T-helper 22 cell (primary cell): Measurements from ENCODE around the gene EIF4E1B.

ENCODE experiments used
- DNase-seq: peaks from one replicate; pipeline ENCODE4 v3.0.0-alpha.2; 2020; ENCODE audit warnings: low read depth

EIF4E1B gene

DNA sequence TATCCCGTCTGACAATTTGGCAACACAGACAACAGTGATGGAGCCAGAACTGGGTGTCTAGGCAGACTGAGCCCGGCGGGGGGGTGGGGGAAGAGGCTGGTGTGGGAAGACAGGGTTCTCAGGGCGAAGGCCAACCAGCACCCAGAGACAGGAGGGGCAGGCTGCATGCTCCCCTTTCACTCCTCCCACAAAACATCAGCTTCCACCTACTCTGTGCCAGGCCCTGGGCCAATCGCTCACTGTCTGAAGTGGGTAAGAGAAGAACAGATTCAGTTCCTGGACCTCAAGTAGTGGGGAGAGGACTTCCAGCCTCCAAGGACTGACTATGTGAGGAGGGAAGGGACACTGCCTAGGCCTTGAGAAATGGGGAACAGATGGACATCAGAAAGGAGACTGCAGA lies 2.9 kb upstream of the EIF4E1B start:
- DNase-seq = no peak

- no peak for DNase-seq
Observed at GRCh38 chr5:176628406-176629228, 1.9 kb upstream of the EIF4E1B start.

- no peak for DNase-seq
Observed at GRCh38 chr5:176629317-176629852, 1.1 kb upstream of the EIF4E1B start.

DNA sequence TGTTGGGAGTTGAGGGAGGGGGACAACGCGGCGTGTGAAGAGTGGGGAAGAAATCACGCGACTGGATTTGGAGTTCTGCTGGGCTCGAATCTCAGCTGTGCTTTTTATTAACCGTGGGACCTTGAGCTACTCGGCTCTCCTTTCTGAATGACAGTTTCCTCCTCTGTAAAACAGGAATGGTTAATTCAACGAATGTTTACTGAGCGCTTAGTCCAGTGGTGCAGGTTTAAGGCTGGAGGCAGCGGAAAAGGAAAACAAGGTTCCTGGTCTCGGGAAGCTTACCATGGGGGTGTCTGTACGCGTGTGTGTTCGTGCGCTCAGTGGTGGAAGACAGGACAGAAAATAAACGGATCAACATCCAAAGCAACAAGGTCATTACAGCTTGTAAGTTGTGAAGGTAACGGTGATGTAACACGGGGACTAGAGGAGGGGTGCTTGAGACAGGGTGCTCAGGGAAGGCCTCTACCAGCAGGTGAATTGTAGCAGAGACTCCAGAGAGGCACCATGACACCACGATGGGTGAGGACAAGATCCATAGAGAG lies 277 bp downstream of the EIF4E1B start:
- no peak for DNase-seq

- DNase-seq = no peak
Observed at GRCh38 chr5:176631383-176632200, 1.1 kb downstream of the EIF4E1B start.

DNA sequence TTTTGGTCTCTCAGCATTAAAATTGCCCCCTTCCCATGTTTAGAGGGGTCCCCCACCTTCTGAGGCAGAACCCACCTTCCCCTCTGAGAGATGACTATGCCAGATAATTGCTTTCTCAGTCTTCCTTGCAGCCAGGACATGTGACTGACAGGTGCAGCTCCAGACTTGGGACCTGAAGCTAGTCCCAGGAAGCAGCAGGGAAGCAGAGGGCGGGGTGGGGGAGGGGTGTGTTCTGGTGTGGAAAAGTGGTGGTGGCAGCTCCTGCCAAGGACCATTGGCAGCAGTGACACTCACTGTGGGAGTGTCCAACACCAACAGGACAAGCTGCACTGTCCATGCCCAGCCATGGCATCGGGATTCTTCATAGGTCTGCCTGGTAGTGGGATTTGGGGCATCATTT lies 2.3 kb downstream of the EIF4E1B start:
- DNase-seq = no peak

- DNase-seq = no peak
Observed at GRCh38 chr5:176633598-176633997, 3.1 kb downstream of the EIF4E1B start.

GRCh38 chr5:176636426-176636825 lies 6.0 kb downstream of the EIF4E1B start:
- no peak for DNase-seq

GRCh38 chr5:176637556-176637955 lies 7.1 kb downstream of the EIF4E1B start:
- no peak for DNase-seq

GRCh38 chr5:176638437-176638836 lies 8.0 kb downstream of the EIF4E1B start:
- no peak for DNase-seq

DNA sequence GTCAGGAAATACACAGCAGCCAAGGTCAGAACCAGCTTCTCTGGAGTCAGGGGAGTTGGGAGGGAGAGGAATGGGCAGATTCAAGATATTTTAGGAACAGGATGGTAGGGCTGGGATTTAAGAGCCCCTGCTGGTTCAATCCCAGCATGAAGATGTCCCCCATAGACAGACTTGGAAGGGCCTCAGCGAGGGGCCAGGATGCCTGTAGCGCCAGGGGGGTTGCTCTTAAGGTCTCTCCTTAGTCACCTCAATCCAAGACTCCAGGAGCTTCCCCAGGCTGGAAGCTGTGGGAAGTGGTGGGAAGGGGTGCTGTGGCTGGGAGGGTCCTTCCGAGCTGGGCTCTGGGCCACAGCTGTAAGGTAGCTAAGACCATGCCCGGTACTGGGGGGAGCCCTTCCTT lies 8.7 kb downstream of the EIF4E1B start:
- no peak for DNase-seq

DNA sequence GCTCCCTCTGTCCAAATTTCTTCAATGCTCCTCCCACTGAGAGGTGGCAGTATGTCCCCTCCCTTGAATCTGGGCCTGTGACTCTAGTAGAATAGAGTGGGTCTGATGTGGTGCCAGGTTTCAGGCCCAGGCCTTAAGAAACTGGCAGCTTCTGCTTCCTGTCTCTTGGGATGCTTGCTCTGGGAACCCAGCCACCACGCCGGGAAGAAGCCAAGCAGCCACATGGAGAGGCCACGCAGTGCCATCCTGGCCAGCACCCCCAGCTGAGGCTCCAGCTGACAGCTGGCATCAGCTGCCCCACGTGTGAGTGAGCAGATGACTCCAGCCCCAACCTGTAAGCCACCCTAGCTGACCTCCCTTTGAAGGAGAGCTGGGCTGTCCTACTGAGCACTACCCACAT lies 9.5 kb downstream of the EIF4E1B start:
- DNase-seq = no peak

DNA sequence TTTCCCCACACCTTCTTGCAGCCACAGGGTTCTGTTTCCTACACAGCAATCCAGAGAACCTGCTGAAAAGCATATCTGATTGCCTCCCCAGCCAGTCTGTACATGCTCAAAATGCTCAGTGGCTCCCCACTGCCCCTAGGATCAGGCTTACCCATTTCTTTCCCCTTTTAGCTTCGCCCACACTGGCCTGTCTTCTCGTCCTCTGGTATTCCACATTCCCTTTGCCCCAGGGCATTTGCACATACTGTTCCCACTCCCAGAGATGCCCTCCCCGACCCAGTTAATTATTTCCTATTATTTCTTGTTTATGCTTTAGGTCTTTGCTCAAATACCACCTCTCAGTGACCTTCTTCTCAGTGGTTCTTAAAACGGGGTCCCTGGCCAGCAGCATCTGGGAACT lies 10.1 kb downstream of the EIF4E1B start:
- DNase-seq = no peak

GRCh38 chr5:176642675-176643490 lies 12.4 kb downstream of the EIF4E1B start:
- no peak for DNase-seq

GRCh38 chr5:176643491-176644219 lies 13.2 kb downstream of the EIF4E1B start:
- DNase-seq = no peak

DNA sequence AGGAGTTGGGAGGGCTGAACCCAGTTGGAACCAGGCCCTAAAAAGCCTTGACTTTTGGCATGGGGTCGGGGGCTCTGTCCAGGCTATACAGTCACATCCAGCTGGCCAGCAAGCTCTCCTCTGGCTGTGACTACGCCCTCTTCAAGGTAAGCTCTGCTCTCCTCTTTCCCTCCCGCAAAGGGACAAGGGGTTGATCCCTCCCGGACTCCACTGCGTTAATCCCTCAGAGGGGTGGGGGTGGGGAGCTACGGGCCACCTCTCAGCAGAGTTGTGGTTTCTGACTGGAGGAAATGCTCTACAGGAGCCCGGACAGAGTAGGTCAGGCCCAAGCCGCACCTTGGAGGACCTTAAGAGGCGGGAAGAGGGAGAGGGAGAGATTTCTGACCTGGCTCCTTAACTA lies 13.8 kb downstream of the EIF4E1B start:
- no peak for DNase-seq

DNA sequence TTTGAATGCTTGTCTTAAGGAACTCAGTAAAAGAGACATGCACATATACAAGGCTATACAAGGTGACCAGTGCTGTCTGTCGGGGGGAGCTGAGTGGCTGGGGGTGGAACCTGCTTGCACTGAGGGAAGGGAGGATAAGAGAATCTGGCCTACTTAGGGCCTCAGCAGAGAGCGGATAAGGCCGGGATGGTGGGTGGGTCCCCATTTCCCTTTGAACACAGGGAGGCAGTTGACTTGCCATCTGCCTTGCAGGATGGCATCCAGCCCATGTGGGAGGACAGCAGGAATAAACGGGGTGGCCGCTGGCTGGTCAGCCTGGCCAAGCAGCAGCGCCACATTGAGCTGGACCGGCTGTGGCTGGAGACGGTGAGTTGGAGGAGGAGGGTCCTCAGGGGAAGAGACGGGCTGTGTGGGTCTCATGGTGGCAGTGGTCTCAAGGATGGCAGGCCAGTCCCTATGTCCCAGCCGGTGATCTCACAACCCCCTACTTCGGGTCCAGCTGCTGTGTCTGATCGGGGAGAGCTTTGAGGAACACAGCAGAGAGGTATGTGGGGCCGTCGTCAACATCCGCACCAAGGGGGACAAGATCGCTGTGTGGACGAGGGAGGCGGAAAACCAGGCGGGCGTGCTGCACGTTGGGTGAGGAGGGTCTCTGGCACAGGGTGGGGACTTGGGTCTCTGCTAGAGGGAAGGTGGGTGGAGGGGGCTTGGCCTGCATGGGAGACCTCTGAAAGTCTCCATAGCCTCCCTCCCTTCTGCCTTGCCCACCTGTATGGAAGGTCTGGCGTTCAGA lies 14.6 kb downstream of the EIF4E1B start:
- no peak for DNase-seq

DNA sequence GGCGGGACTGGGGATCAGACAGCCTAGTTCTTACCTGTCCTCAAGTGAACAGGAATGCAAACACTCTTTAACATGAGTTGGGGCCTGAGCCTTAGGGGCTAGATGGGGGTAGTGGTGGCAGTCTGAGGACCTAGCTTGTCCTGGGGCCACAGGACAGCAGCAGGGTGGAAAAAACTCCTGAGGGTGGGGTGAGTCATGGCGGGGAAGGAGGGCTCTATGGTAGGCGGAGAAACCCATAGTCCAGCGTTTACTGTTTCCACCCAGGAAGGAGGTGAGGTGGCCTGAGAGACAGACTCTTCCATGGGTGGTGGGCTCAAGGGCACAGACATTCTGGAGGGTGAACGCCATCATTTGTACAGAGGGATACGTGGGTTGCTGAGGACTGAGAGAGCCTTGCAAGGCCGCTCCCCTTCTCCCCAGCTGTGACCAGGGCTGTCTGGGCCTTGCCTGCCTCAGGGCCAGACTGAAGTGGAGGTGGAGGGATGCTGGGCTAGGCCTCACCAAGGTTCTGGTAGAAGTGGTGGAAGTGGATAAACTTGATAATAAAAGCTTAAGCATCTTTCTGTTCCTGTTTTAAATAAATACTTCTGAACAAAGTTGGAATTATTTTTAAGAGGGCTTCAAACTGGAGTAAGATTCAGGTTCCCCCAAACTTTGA lies 15.7 kb downstream of the EIF4E1B start:
- no peak for DNase-seq

- DNase-seq = no peak
Observed at GRCh38 chr5:176646707-176647029, 16.2 kb downstream of the EIF4E1B start.
